Activated B cell treated with CpG ODN at 0.5 μM for 24 hours (primary cell): ENCODE data around the gene BPIFB6. TPM values are rescaled to one million over a fixed set of nuclear protein-coding genes. Genes with fewer than 3 reads are reported as not detected.

ENCODE experiments used
- ATAC-seq: fragments of 200-7000 bp; cut with Tn5 transposase; one replicate; pipeline ENCODE4 v1.10.0; 2021; ENCODE audit warnings: low read depth, mild to moderate bottlenecking, moderate library complexity
- CTCF ChIA-PET: fragments of 350-600 bp; sonication (Branson Sonifier 250); formaldehyde crosslinking; loops from one replicate; lab custom pipeline; 2021; ENCODE audit warnings: antibody characterized with exemption; lab: Charles Lee
- POLR2A ChIA-PET: fragments of 350-600 bp; sonication (Branson Sonifier 250); formaldehyde crosslinking; loops from one replicate; lab custom pipeline; 2021; ENCODE audit warnings: antibody characterized with exemption; lab: Charles Lee
- DNase-seq: peaks from one replicate; pipeline ENCODE4 v3.0.0; 2022
- H3K27ac Mint-ChIP-seq: one replicate; pipeline ENCODE4 v1.8.0; 2020; ENCODE audit warnings: mixed read lengths
- H3K27me3 Mint-ChIP-seq: one replicate; pipeline ENCODE4 v1.8.0; 2021; ENCODE audit warnings: mixed read lengths
- H3K36me3 Mint-ChIP-seq: one replicate; pipeline ENCODE4 v1.8.0; 2021; ENCODE audit warnings: low read depth, mixed read lengths
- H3K4me1 Mint-ChIP-seq: one replicate; pipeline ENCODE4 v1.8.0; 2021; ENCODE audit warnings: mixed read lengths
- H3K4me3 Mint-ChIP-seq: one replicate; pipeline ENCODE4 v1.8.0; 2020; ENCODE audit warnings: mild to moderate bottlenecking, mixed read lengths
- H3K9me3 Mint-ChIP-seq: one replicate; pipeline ENCODE4 v1.8.0; 2020; ENCODE audit warnings: mixed read lengths
- CTCF ChIP-seq: fragments of 200-600 bp; IDR thresholded peaks from one replicate; pipeline ENCODE4 v1.8.0; 2022; ENCODE audit warnings: antibody characterized with exemption, mild to moderate bottlenecking
- intact Hi-C: fragments of 100-400 bp; cut with micrococcal nuclease; formaldehyde crosslinking; loops from one replicate; pipeline ENCODE4 v1.15.1; 2024
- total RNA-seq: library from RNA; stranded (reverse); gene quantifications from 2 replicates; pipeline ENCODE4 v1.2.3, GENCODE V29; 2022

BPIFB6 gene
- total RNA-seq, 1 donor from 2014 or later = not detected

- Mint-ChIP-seq H3K36me3 (no peaks in the 10 kb centered on the region), H3K27ac (no peak overlapping the region), H3K4me3 (no peak overlapping the region), H3K4me1 (no peaks in the 10 kb centered on the region), H3K9me3 (no peaks in the 10 kb centered on the region), H3K27me3 (no peaks in the 10 kb centered on the region)
- CTCF ChIA-PET = no interaction called here
- no peak for DNase-seq
- POLR2A ChIA-PET = no interaction called here
- no peak for ATAC-seq
- TF ChIP-seq CTCF = no peak
- intact Hi-C loops = no loop called here
Measured at GRCh38 chr20:33061658-33062028, 30.2 kb downstream of the BPIFB6 start.

GRCh38 chr20:33062105-33062824 lies 30.8 kb downstream of the BPIFB6 start:
- Mint-ChIP-seq H3K4me1 (no peaks in the 10 kb centered on the region), H3K36me3 (no peaks in the 10 kb centered on the region), H3K9me3 (no peaks in the 10 kb centered on the region), H3K27ac (no peak overlapping the region), H3K4me3 (no peak overlapping the region), H3K27me3 (no peaks in the 10 kb centered on the region)
- CTCF ChIA-PET = no interaction called here
- no peak for ATAC-seq
- no peak for TF ChIP-seq CTCF
- intact Hi-C loops = no loop called here
- POLR2A ChIA-PET = no interaction called here
- no peak for DNase-seq

GRCh38 chr20:33062825-33063149 lies 31.3 kb downstream of the BPIFB6 start:
- H3K27me3 Mint-ChIP-seq = no peaks in the 10 kb centered on the region
- no peaks in the 10 kb centered on the region for H3K4me1 Mint-ChIP-seq
- no peak overlapping the region for H3K27ac Mint-ChIP-seq
- no peaks in the 10 kb centered on the region for H3K36me3 Mint-ChIP-seq
- POLR2A ChIA-PET = no interaction called here
- no peak for ATAC-seq
- intact Hi-C loops = no loop called here
- H3K4me3 Mint-ChIP-seq = no peak overlapping the region
- TF ChIP-seq CTCF = no peak
- CTCF ChIA-PET = no interaction called here
- DNase-seq = no peak
- H3K9me3 Mint-ChIP-seq = no peaks in the 10 kb centered on the region

- Mint-ChIP-seq H3K27me3 (no peaks in the 10 kb centered on the region), H3K36me3 (no peaks in the 10 kb centered on the region), H3K4me3 (no peak overlapping the region), H3K9me3 (no peaks in the 10 kb centered on the region), H3K4me1 (no peaks in the 10 kb centered on the region), H3K27ac (no peak overlapping the region)
- no peak for TF ChIP-seq CTCF
- ATAC-seq = no peak
- no peak for DNase-seq
- ChIA-PET POLR2A (no interaction called here), CTCF (no interaction called here)
- intact Hi-C loops = no loop called here
Measured at GRCh38 chr20:33063271-33063670, 31.8 kb downstream of the BPIFB6 start.

- Mint-ChIP-seq H3K27me3 (no peaks in the 10 kb centered on the region), H3K27ac (no peak overlapping the region), H3K4me1 (no peaks in the 10 kb centered on the region), H3K36me3 (no peaks in the 10 kb centered on the region), H3K4me3 (no peak overlapping the region), H3K9me3 (no peaks in the 10 kb centered on the region)
- ChIA-PET POLR2A (no interaction called here), CTCF (interaction anchor here (0.6 kb wide), 2 partner anchors 182 to 1904 kb away, joined by 3 to 4 read pairs; no protein-coding TSS in a partner anchor)
- ATAC-seq (no peak), DNase-seq (no peak)
- TF ChIP-seq CTCF = no peak
- intact Hi-C loops = no loop called here
Measured at GRCh38 chr20:33064572-33065287, 33.3 kb downstream of the BPIFB6 start.
